Endothelial cell of umbilical vein (primary cell): ENCODE data around the gene TAF9.
"Not testable (repeated sequence)": the region's sequence is repeated elsewhere in the genome, so short reads cannot be mapped to it uniquely, and the experiment has no call there.

Source experiments
- EZH2 ChIP-seq: IDR thresholded peaks from 2 replicates; pipeline ENCODE4 v1.6.1; 2012; ENCODE audit warnings: borderline replicate concordance, low read depth, mild to moderate bottlenecking, moderate library complexity, low read length, inconsistent platforms; ENCODE audit not compliant: severe bottlenecking
- POLR2A ChIP-seq: IDR thresholded peaks from 2 replicates; pipeline ENCODE4 v1.6.1; 2012; ENCODE audit warnings: low read depth, mild to moderate bottlenecking, control low read depth, low read length
- POLR2AphosphoS5 ChIP-seq: IDR thresholded peaks from 2 replicates; pipeline ENCODE4 v1.6.1; 2012; ENCODE audit warnings: low read depth, mild to moderate bottlenecking, control low read depth, low read length, moderate library complexity; ENCODE audit not compliant: insufficient read depth
- TF ChIP-seq, protein P1 (sequence below): IDR thresholded peaks from 2 replicates; pipeline ENCODE4 v1.6.1; 2011; ENCODE audit not compliant: insufficient read depth, insufficient read length
- TF ChIP-seq, protein P2 (sequence below), 2 donors: IDR thresholded peaks; 1 replicate in 1 of 2; 2 replicates in 1 of 2; pipeline ENCODE4 v1.5.1; 2011; ENCODE audit warnings: low read length in 2 of 2, mild to moderate bottlenecking in 2 of 2, moderate library complexity in 2 of 2, control low read depth in 1 of 2, inconsistent platforms in 1 of 2, low read depth in 1 of 2; ENCODE audit not compliant: insufficient read depth in 1 of 2; ENCODE audit errors: extremely low read depth in 1 of 2

DNA sequence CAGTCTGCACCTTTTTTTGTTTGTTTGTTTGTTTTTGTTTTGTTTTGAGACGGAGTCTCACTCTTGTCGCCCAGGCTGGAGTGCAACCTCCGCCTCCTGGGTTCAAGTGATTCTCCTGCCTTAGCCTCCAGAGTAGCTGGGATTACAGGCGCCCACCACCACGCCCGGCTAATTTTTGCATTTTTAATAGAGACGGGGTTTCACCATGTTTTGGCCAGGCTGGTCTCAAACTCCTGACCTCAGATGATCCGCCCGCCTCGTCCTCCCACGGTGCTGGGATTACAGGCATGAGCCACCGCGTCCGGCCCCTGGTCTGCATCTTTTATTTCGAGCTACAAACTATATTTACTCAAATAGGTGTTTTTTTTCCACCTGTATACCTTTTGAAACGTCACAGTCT, 1.0 kb upstream of the TAF9 start:
- not testable (repeated sequence) for TF ChIP-seq POLR2A, POLR2AphosphoS5, EZH2
- TF ChIP-seq, protein P1, sequence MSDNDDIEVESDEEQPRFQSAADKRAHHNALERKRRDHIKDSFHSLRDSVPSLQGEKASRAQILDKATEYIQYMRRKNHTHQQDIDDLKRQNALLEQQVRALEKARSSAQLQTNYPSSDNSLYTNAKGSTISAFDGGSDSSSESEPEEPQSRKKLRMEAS, result not testable (repeated sequence)
- TF ChIP-seq, protein P2, sequence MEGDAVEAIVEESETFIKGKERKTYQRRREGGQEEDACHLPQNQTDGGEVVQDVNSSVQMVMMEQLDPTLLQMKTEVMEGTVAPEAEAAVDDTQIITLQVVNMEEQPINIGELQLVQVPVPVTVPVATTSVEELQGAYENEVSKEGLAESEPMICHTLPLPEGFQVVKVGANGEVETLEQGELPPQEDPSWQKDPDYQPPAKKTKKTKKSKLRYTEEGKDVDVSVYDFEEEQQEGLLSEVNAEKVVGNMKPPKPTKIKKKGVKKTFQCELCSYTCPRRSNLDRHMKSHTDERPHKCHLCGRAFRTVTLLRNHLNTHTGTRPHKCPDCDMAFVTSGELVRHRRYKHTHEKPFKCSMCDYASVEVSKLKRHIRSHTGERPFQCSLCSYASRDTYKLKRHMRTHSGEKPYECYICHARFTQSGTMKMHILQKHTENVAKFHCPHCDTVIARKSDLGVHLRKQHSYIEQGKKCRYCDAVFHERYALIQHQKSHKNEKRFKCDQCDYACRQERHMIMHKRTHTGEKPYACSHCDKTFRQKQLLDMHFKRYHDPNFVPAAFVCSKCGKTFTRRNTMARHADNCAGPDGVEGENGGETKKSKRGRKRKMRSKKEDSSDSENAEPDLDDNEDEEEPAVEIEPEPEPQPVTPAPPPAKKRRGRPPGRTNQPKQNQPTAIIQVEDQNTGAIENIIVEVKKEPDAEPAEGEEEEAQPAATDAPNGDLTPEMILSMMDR (IDR thresholded peaks at IDR 0.05; ENCODE audit: extremely low read depth in 1 of 2, insufficient read depth in 1 of 2, low read depth in 1 of 2, low read length in 2 of 2), result not testable (repeated sequence)
